KOPT-K1 (cell line): ENCODE results near the gene MAGEB6.
"Not testable (repeated sequence)": the region's sequence is repeated elsewhere in the genome, so short reads cannot be mapped to it uniquely, and the experiment has no call there.

Experiments used
- H3K27ac ChIP-seq: fragments of 200-600 bp; sonication (generic); 2 replicates; pipeline ENCODE4 v1.5.1; 2016; ENCODE audit warnings: antibody characterized with exemption, mild to moderate bottlenecking, low read depth, low read length; ENCODE audit not compliant: poor library complexity, severe bottlenecking
- H3K36me3 ChIP-seq: fragments of 200-600 bp; sonication (generic); 2 replicates; pipeline ENCODE4 v1.5.1; 2017; ENCODE audit warnings: antibody characterized with exemption, mild to moderate bottlenecking, low read length, moderate library complexity; ENCODE audit not compliant: insufficient read depth
- H3K9me3 ChIP-seq: fragments of 200-600 bp; sonication (generic); 2 replicates; pipeline ENCODE4 v1.5.1; 2017; ENCODE audit warnings: antibody characterized with exemption, low read length, mild to moderate bottlenecking; ENCODE audit not compliant: insufficient read depth, poor library complexity, severe bottlenecking

MAGEB6 gene

GRCh38 chrX:26192204-26192603, at the start of gene MAGEB6:
TSS of gene MAGEB6 (plus strand) at chrX:26192440. CDS start at chrX:26193847, 1,407 bp downstream.
- Histone ChIP-seq H3K9me3 (no peaks in the 10 kb centered on the region), H3K27ac (no peak within 1 kb of the TSS), H3K36me3 (no peaks in the 10 kb centered on the region)

GRCh38 chrX:26146024-26146423, 46.2 kb upstream of the MAGEB6 start:
- Histone ChIP-seq H3K27ac (no peak overlapping the region), H3K36me3 (no peaks in the 10 kb centered on the region), H3K9me3 (no peaks in the 10 kb centered on the region)

- Histone ChIP-seq H3K27ac (no peak within 1 kb of the TSS), H3K36me3 (no peaks in the 10 kb centered on the region), H3K9me3 (no peaks in the 10 kb centered on the region)
Measured at GRCh38 chrX:26160301-26160700, 31.9 kb upstream of the MAGEB6 start, which contains the start of gene MAGEB6B. TSS of gene MAGEB6B (plus strand) at chrX:26160601. CDS start at chrX:26160601, 0 bp downstream.

GRCh38 chrX:26203561-26203960, 11.3 kb downstream of the MAGEB6 start:
- Histone ChIP-seq H3K27ac (no peak overlapping the region), H3K9me3 (no peaks in the 10 kb centered on the region), H3K36me3 (no peaks in the 10 kb centered on the region)

GRCh38 chrX:26204717-26205116, 12.5 kb downstream of the MAGEB6 start:
- not testable (repeated sequence) for H3K27ac ChIP-seq, H3K36me3 ChIP-seq, H3K9me3 ChIP-seq

- Histone ChIP-seq H3K9me3 (no peaks in the 10 kb centered on the region), H3K36me3 (no peaks in the 10 kb centered on the region), H3K27ac (no peak overlapping the region)
Measured at GRCh38 chrX:26208012-26208411, 15.8 kb downstream of the MAGEB6 start.

- Histone ChIP-seq H3K36me3 (no peaks in the 10 kb centered on the region), H3K27ac (no peak within 1 kb of the TSS), H3K9me3 (no peaks in the 10 kb centered on the region)
Measured at GRCh38 chrX:26215869-26216268, 23.6 kb downstream of the MAGEB6 start, which contains the start of gene MAGEB5. TSS of gene MAGEB5 (plus strand) at chrX:26216169. CDS start at chrX:26217302, 1,133 bp downstream.

GRCh38 chrX:26219351-26219750, 27.1 kb downstream of the MAGEB6 start:
- no peaks in the 10 kb centered on the region for H3K9me3 ChIP-seq
- H3K36me3 ChIP-seq, result no peaks in the 10 kb centered on the region
- no peak overlapping the region for H3K27ac ChIP-seq

- no peaks in the 10 kb centered on the region for H3K9me3 ChIP-seq
- no peak overlapping the region for H3K27ac ChIP-seq
- no peaks in the 10 kb centered on the region for H3K36me3 ChIP-seq
Measured at GRCh38 chrX:26234177-26234576, 41.9 kb downstream of the MAGEB6 start.
